ENCODE results near the gene SPATA19. TPM values are rescaled to one million over a fixed set of nuclear protein-coding genes. Genes with fewer than 3 reads are reported as not detected.
"Not testable (repeated sequence)": the region's sequence is repeated elsewhere in the genome, so short reads cannot be mapped to it uniquely, and the experiment has no call there.

Gene SPATA19
- total RNA-seq, 2 donors from 2014 or later: not detected

- Mint-ChIP-seq H3K4me1 (no peaks in the 10 kb centered on the region), H3K27ac (no peak overlapping the region), H3K36me3 (ENCODE audit: low read depth) (no peaks in the 10 kb centered on the region), H3K9me3 (no peaks in the 10 kb centered on the region), H3K27me3 (ENCODE audit: insufficient read depth) (no peaks in the 10 kb centered on the region), H3K4me3 (no peak overlapping the region)
- H3K9me3 ChIP-seq (ENCODE audit: control insufficient read depth, low read length): no peaks in the 10 kb centered on the region
- no peak overlapping the region for H3K4me3 ChIP-seq (ENCODE audit: low read length)
- no peaks in the 10 kb centered on the region for H3K27me3 ChIP-seq (ENCODE audit: control insufficient read depth, insufficient read depth, low read length, poor library complexity, severe bottlenecking)
- H3K36me3 ChIP-seq (ENCODE audit: control insufficient read depth, insufficient read depth, low read length): no peaks in the 10 kb centered on the region
- H3K9ac ChIP-seq (ENCODE audit: extremely low read depth, low read length, poor library complexity, severe bottlenecking): no peak overlapping the region
- WGBS, 2 experiments (ENCODE audit: insufficient coverage in 1 of 2, insufficient read length in 1 of 2): 95 to 96% methylated on average over 23 to 26 of the region's 26 CpGs
- TF ChIP-seq CTCF (conservative IDR thresholded peaks at IDR 0.05): no peak
- H3K27ac ChIP-seq (ENCODE audit: low read depth, low read length): no peak overlapping the region
- no peaks in the 10 kb centered on the region for H3K4me1 ChIP-seq (ENCODE audit: control insufficient read depth, insufficient read depth, low read length)
- no peak for DNase-seq
Observed at GRCh38 chr11:133864756-133865155, 19.4 kb upstream of the SPATA19 start.

- 95 to 97% methylated on average over 5 to 6 of the region's 6 CpGs for WGBS, 2 experiments (ENCODE audit: insufficient coverage in 1 of 2, insufficient read length in 1 of 2)
- no peaks in the 10 kb centered on the region for H3K9me3 Mint-ChIP-seq
- TF ChIP-seq CTCF (conservative IDR thresholded peaks at IDR 0.05): no peak
- DNase-seq: no peak
- Histone ChIP-seq H3K4me3 (ENCODE audit: low read length) (no peak overlapping the region), H3K9ac (ENCODE audit: extremely low read depth, low read length, poor library complexity, severe bottlenecking) (no peak overlapping the region), H3K4me1 (ENCODE audit: control insufficient read depth, insufficient read depth, low read length) (no peaks in the 10 kb centered on the region), H3K27me3 (ENCODE audit: control insufficient read depth, insufficient read depth, low read length, poor library complexity, severe bottlenecking) (no peaks in the 10 kb centered on the region), H3K36me3 (ENCODE audit: control insufficient read depth, insufficient read depth, low read length) (no peaks in the 10 kb centered on the region), H3K9me3 (ENCODE audit: control insufficient read depth, low read length) (peaks cover 4% of the 10 kb centered on the region), H3K27ac (ENCODE audit: low read depth, low read length) (no peak overlapping the region)
- no peaks in the 10 kb centered on the region for H3K36me3 Mint-ChIP-seq (ENCODE audit: low read depth)
- H3K27ac Mint-ChIP-seq: no peak overlapping the region
- no peak overlapping the region for H3K4me3 Mint-ChIP-seq
- no peaks in the 10 kb centered on the region for H3K27me3 Mint-ChIP-seq (ENCODE audit: insufficient read depth)
- H3K4me1 Mint-ChIP-seq: peaks cover 4% of the 10 kb centered on the region
Observed at GRCh38 chr11:133860151-133860550, 14.8 kb upstream of the SPATA19 start.

- DNase-seq: peak; percentile 95
- peak overlapping the region; percentile 30 for H3K4me3 ChIP-seq (ENCODE audit: low read length)
- H3K27ac ChIP-seq (ENCODE audit: low read depth, low read length): peak overlapping the region; percentile 64
- H3K27me3 ChIP-seq (ENCODE audit: control insufficient read depth, insufficient read depth, low read length, poor library complexity, severe bottlenecking); H3K27me3 Mint-ChIP-seq (ENCODE audit: insufficient read depth); H3K36me3 ChIP-seq (ENCODE audit: control insufficient read depth, insufficient read depth, low read length); H3K36me3 Mint-ChIP-seq (ENCODE audit: low read depth): not testable (repeated sequence)
- Mint-ChIP-seq H3K4me3 (peak overlapping the region; percentile 41), H3K27ac (peak overlapping the region; percentile 98), H3K4me1 (peaks cover 22% of the 10 kb centered on the region), H3K9me3 (peaks cover 29% of the 10 kb centered on the region)
- 17 to 27% methylated on average over 3 to 13 of the region's 13 CpGs for WGBS, 2 experiments (ENCODE audit: insufficient coverage in 1 of 2, insufficient read length in 1 of 2)
- H3K4me1 ChIP-seq (ENCODE audit: control insufficient read depth, insufficient read depth, low read length): peaks cover 11% of the 10 kb centered on the region
- H3K9ac ChIP-seq (ENCODE audit: extremely low read depth, low read length, poor library complexity, severe bottlenecking): peak overlapping the region; percentile 53
- H3K9me3 ChIP-seq (ENCODE audit: control insufficient read depth, low read length): peaks cover 29% of the 10 kb centered on the region
Observed at GRCh38 chr11:133854330-133854960, 9.1 kb upstream of the SPATA19 start.

GRCh38 chr11:133844217-133844616 lies 1.1 kb downstream of the SPATA19 start:
- 100% methylated on average over 1 to 5 of the region's 6 CpGs for WGBS, 2 experiments (ENCODE audit: insufficient coverage in 1 of 2, insufficient read length in 1 of 2)
- Histone ChIP-seq H3K27me3 (ENCODE audit: control insufficient read depth, insufficient read depth, low read length, poor library complexity, severe bottlenecking) (no peaks in the 10 kb centered on the region), H3K36me3 (ENCODE audit: control insufficient read depth, insufficient read depth, low read length) (no peaks in the 10 kb centered on the region), H3K9me3 (ENCODE audit: control insufficient read depth, low read length) (peaks cover 5% of the 10 kb centered on the region), H3K9ac (ENCODE audit: extremely low read depth, low read length, poor library complexity, severe bottlenecking) (no peak overlapping the region), H3K27ac (ENCODE audit: low read depth, low read length) (no peak overlapping the region), H3K4me3 (ENCODE audit: low read length) (no peak overlapping the region), H3K4me1 (ENCODE audit: control insufficient read depth, insufficient read depth, low read length) (peaks cover 3% of the 10 kb centered on the region)
- H3K9me3 Mint-ChIP-seq: peaks cover 9% of the 10 kb centered on the region
- DNase-seq: no peak
- peaks cover 8% of the 10 kb centered on the region for H3K4me1 Mint-ChIP-seq
- no peak overlapping the region for H3K4me3 Mint-ChIP-seq
- H3K36me3 Mint-ChIP-seq (ENCODE audit: low read depth): no peaks in the 10 kb centered on the region
- no peak overlapping the region for H3K27ac Mint-ChIP-seq
- TF ChIP-seq CTCF (conservative IDR thresholded peaks at IDR 0.05): no peak
- peaks cover 10% of the 10 kb centered on the region for H3K27me3 Mint-ChIP-seq (ENCODE audit: insufficient read depth)
